Activated CD8-positive, alpha-beta memory T cell treated with anti-CD3 and anti-CD28 coated beads, Interleukin-2, amount 50 U/mL, for 48 hours (primary cell): ENCODE measurements around the gene FLT3LG.

Experiments used
- DNase-seq: peaks from one replicate; pipeline ENCODE4 v3.0.0-alpha.2; 2020

FLT3LG gene

DNA sequence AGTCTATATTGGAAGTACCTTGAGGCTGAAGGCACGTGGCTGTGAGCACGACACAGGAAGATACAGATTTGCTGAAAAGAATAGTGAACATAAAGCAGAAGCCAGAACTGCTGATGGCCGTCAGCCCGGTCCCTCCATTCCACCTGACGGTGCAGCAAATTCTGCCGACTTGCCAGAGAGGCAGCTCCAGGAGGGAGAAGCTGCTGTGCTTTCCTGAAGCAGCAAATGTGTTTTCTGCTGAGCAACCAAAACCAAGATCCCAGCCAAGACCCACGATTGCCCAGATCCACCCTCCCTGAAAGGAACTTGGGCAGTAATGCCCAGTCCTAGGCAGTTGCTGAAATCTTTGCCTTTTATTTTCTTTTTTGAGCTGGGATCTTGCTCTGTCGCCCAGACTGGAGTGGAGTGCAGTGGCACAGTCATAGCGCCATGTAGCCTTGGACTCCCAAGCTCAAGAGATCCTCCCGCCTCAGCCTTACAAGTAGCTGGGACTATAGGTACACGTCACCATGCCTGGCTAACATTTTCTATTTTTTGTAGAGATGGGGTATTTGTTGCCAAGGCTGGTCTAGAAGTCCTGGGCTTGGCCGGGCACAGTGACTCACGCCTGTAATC lies 46.8 kb downstream of the FLT3LG start:
- no peak for DNase-seq

DNA sequence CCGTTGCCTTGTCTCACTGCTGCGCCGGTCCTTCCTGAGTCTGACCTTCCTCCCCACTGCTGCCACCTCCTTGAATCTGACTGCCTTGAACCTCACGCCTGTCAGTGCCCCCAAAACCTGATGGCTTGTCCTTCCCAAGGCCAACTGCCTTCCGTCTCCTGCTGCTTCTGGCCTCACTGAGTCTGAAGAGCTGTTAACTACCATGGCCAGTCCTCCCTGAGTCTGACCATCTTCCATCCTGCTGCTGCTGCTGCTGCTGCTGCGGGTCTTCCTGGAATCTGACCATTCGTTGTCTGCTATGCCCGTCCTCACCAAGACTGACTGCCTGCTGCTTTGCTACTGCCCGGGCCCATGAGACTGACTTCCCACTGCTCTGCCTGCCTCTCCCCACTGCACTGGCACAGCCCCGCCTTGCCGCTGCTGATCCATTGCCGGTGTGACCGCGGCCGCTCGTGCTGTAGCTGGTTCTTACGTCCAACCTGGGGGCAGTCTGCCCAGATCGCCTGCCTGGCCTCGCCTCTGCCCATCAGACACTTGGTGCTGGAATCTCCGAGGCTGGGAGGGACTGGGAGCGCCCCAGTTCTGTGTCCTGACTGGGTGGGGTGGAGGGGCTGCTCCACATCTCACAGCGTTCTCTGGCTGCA lies 50.9 kb downstream of the FLT3LG start:
- DNase-seq: no peak

DNA sequence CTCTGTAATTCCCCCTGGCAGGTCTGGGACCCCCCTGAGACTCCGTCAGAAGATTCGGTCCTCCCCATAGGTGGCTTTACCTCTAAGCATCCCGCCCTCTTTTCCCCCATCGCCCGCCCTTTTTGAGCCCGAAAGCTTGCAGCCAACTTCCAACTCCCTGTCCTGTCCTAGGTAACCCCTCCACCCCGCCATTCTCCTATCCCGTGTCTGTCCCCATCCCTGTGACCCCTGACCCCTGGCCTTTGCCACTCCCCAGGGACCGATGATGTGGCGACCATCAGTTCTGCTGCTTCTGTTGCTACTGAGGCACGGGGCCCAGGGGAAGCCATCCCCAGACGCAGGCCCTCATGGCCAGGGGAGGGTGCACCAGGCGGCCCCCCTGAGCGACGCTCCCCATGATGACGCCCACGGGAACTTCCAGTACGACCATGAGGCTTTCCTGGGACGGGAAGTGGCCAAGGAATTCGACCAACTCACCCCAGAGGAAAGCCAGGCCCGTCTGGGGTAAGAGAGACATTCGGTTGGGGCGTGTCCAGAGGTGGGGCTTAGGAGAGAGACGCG lies 54.3 kb downstream of the FLT3LG start:
- no peak for DNase-seq

DNA sequence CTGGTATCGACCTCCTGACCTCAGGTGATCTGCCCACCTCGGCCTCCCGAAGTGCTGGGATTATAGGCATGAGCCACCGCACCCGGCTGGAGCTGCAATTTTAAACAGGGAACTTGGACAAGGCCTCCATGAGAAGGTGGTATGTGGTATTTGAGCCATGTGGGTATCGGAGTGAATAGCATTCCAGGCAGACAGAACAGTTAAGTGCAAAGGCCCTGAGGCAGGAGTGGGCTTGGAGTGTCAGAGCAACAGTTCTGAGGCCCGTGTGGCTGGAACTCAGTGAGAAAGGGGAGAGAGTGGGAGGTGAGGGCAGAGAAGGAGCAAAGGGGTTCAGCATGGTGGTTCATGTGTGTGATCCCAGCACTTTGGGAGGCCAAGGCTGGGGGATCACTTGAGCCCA lies 56.7 kb downstream of the FLT3LG start:
- no peak for DNase-seq

- DNase-seq: peak; percentile 94
Observed at GRCh38 chr19:49533551-49534488, 59.8 kb downstream of the FLT3LG start.

DNA sequence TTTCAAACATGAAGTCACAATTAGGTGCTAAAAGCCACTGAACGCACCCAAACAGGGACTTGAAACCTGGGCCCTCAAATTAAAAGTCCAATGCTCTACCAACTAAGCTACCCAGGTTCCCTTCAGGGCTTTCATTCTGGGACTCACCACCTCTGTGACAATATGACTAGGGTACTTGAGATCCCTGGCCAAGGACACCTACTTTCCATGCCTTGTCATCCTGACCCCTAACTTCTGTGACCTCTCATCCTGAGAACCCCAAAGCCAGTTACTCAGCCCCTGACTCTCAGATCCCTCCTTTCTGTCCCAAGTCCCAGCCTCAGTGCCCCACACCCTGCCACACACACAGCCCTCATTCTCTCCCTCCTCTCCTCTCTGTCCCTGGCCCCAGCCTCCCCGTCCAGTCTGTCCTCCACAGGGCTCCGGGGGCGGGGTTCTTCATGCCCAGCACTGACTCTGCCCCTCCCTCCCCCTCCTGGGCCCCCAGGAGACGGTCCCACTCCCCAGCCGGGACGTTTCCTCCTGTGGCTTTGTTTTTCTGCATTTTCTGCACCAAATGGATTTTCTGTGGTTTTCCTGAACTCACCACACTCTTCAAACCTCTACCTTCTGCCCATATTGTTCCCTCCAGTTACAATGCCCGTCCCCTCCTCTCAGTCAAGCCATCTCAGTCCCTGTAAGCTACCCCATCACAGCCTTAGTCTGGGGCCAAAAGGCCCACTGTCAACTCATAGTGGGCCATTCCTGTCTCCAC lies 60.8 kb downstream of the FLT3LG start:
- no peak for DNase-seq
